DMS53 treated with DMSO at 0.1 percent for 48 hours (cell line): ENCODE data around the gene ANKMY2.
"Not testable (repeated sequence)": the region's sequence is repeated elsewhere in the genome, so short reads cannot be mapped to it uniquely, and the experiment has no call there.

Experiments
- DNase-seq: peaks from one replicate; lab custom pipeline; 2025; ENCODE audit not compliant: unreplicated experiment; lab: John Stamatoyannopoulos, UW

The ANKMY2 gene

DNA sequence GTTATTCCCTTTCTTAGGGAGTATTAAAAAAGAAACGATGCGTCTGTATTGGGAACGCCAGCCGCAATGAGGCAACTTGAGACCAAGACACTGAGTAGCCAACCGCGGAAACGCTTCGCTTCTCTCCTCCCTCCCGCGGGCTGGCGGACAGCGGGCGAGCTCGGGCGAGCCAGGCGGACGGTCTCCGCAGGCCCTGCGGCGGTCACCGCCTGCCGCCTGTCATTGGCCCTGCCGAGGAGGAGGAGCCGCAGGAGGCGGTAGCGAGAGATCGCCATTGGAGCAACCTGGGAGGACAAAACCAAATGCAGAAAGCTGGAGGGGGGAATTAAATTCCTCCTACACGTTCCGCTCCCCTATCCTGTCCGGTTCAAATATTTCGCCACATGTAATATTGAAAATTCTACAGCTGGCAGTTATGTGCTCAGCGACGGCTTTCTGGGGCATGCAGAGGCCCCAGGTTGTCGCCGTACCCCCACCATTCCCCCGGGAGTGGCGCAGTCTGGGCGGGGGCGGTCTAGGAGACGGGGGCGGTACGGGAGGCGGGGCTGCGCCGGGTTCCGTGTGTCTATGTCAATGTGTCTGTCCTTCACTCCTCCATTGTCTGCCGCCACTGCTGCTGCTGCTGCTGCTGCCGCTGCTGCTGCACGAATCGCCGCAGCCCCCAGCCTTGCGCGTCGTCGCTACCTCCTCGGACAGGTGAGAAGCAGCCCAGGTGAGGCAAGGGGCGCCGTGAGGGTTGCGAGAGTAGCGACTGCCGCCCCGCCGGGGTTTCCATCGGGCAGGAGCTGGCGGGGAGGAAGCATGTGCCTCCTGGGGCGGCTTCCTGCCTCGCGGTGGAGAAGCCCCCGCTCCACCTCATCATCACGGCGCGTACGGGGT, at the start of gene ANKMY2, which contains the start of gene BZW2:
Gene ANKMY2 (minus strand): TSS at position 162 of the 879 bp plus-strand sequence. CDS start 181 bp downstream, outside the sequence.
Gene BZW2 (plus strand): TSS at position 589 of the 879 bp plus-strand sequence. CDS start 19,263 bp downstream, outside the sequence.
- peak; percentile 93 for DNase-seq

- no peak for DNase-seq
Measured at GRCh38 chr7:16694806-16695205, 49.3 kb upstream of the ANKMY2 start.

DNA sequence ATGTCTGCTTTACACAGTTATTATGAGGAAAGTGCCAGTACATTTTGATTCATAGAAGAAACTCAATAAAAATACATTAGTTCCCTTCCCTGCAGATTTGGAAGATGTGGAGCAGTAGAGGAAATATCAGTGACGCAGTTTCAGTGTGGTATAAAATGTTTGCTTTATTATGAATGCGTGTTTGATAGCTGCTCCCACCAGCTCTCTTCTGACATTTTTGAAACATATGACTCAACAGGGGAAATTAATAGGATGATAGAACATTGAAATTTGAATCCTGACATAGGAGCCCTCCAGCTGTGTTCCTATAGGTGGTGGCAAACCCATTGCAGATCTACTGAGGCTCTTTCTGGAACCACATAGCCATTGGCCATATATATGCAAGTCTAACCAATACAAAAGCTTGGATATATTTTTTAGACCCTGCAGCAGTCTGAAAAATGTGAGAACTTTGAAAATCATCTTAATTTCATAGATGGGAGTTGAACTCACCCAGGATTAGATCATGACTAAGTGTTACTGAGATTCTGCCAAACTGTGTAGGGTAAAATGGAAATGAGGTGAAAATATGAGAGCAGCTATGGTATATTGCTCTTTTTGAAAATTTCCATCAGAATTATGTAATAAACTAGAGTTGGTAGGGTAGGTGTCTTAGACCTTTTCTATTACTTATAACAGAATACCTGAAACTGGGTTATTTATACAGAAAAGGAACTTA, 48.2 kb upstream of the ANKMY2 start:
- DNase-seq: no peak

- no peak for DNase-seq
Measured at GRCh38 chr7:16691241-16691640, 45.7 kb upstream of the ANKMY2 start.

DNA sequence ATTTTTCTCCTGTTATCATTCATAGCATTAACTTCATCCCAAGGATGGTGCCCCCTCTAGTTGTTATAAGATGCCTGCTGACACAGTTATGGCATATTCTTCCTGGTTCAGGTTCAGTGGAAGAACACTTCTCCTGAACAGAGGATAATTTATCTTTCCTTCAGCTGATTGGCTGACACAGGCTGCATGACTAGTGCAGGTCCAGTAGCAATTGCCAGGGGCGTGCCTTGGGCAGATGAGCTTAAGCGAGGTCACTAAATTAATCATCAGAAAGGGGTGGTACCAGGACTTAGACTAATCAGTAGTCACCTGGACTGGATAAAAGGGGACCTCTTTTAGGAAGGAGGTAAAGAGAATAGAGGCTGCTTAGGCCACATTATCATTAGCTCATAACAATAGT, 42.7 kb upstream of the ANKMY2 start:
- DNase-seq: no peak

- peak; percentile 49 for DNase-seq
Measured at GRCh38 chr7:16685535-16685934, 40.0 kb upstream of the ANKMY2 start.

GRCh38 chr7:16684935-16685334, 39.4 kb upstream of the ANKMY2 start:
- DNase-seq: no peak

DNA sequence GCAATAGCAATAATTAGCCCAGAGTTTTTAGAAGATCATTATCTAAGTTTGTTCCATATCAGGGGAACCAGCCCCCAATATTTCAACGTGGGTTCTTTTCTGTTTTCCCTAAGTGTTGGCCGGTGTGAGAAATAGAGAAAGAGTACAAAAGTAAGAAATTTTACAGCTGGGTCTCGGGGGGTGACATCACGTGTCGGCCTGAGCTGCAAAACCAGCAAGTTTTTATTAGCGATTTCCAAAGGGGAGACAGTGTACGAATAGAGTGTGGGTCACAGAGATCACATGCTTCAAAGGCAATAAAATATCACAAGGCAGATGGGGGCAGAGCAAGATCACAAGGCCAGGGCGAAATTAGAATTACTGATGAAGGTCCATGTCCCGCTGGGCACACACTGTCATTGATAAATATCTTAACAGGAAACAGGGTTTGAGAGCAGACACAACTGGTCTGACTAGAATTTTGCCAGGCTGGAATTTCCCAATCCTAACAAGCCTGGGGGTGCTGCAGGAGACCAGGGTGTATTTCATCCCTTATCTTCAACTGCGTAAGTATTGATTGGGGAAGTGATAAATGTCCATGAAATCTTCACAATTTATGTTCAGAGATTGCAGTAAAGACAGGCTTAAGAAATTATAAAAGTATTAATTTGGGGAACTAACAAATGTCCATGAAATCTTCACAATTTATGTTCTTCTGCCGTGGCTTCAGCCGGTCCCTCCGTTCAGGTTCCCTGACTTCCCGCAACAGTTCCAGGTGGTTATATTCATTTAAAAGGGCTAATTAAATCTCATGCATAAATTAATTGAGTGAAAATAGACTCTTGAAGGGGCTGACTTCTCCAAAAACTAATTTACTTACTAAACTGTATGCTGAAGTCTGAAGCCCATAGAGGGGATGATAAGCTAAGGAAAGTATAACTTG, 33.4 kb upstream of the ANKMY2 start:
- DNase-seq: not testable (repeated sequence)

DNA sequence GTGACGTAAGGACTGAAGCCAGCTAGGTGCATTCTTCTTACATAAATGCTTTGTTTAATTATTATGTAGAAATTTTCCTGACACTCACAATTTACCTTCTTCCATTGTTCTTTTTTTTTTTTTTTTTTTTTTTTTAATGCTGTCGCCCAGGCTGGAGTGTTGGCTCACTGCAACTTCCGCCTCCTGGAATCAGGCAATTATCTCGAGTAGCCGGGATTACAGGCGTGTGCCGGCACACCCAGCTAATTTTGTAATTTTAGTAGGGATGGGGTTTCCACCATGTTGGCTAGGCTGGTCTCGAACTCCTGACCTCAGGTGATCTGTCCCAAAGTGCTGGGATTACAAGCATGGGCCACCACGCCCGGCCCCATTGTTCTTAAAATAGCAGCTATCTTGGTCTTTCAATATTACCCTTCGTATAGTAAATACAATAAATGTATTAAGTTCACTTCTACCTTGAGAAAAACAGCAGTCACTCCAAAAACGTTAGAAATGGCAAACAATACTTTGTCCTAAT, 32.5 kb upstream of the ANKMY2 start:
- DNase-seq: no peak

- no peak for DNase-seq
Measured at GRCh38 chr7:16675277-16675676, 29.7 kb upstream of the ANKMY2 start.

GRCh38 chr7:16671811-16672210, 26.3 kb upstream of the ANKMY2 start:
- DNase-seq: no peak

DNA sequence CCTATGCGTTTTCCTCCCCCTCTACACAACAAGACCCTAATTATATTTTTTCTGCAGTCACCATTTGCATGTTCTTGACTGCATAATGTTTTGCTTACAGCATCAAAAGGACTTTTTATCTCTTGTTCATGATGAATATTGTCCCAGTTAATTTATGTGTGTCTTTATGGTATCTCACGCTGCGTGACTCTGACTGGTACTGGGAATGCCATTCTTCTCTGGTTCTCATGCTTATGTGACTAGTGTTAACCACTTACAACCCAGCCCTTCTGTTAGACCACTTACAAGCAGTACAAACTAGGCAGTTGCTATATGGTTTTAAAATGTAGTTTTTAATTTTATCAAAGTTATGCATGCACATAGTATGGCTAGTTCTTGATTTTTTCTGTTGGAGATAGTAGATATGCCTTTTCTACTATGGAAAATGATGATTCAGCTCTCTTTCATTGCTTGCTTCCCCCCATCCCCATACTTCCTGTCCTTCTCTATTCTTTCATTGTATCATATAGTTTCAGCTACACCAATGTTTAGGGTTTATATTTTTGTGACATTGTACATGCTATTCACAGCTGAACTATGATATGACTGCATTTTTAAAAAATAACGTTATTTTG, 25.3 kb upstream of the ANKMY2 start:
- DNase-seq: no peak

GRCh38 chr7:16670021-16670420, 24.5 kb upstream of the ANKMY2 start:
- no peak for DNase-seq

- DNase-seq: no peak
Measured at GRCh38 chr7:16669581-16669980, 24.0 kb upstream of the ANKMY2 start.

- no peak for DNase-seq
Measured at GRCh38 chr7:16668978-16669377, 23.4 kb upstream of the ANKMY2 start.

DNA sequence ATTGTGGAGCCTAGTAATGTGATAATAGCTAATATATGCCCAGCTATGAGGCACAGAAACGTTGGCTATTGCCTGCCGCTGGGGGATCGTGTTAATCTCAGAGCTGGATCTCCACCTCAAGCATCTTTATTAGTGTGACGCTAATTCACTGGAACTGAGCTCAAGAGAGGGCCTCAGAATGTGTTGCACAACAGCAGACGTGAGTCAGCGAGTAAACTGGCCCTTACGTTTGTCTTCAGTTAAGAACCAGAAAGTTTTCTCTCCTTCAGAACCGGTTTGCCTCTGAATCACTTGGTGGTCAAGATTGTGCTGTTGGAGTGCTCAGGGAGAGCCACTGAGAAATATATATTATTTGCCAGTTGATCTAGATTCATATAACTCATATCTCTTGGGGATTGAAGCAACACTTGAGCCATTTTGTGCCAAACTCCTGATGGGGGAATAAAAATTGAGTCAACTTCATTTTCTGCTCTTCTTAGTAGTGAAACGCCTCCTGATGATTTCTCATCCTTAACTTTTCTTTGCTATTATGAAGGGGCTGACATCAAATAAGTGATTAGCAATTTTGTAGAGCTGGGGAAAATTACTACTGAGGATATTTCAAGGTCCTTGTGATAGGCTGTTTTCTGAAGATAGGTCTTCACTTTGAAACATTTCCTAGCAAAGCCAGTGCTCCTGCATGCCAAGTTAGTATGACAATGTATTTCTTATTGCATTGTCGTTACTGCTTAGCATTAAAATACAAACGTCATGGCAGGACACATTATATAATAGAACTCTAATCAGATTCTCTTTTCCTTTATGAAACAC, 22.7 kb upstream of the ANKMY2 start:
- DNase-seq: no peak

GRCh38 chr7:16667355-16667754, 21.8 kb upstream of the ANKMY2 start:
- no peak for DNase-seq

DNA sequence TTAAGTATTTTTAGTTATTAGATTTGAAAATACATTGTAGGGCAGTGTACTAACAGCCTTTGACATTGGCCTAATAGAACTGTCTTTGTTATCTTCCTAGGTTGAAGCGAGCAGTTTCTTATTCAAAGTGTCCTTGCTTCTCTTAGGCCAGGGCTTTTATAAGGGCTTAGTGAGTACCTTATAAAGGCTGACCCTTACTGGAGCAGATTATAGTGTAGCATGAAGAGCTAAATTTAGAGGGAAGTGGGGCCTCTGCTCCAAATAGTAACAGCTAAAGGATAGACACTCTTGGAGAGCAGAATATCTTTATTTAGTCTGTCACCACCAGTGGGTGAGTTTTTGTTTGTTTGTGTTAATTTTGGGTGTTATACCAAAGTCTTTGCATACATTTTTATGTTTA, 16.4 kb upstream of the ANKMY2 start:
- DNase-seq: no peak

DNA sequence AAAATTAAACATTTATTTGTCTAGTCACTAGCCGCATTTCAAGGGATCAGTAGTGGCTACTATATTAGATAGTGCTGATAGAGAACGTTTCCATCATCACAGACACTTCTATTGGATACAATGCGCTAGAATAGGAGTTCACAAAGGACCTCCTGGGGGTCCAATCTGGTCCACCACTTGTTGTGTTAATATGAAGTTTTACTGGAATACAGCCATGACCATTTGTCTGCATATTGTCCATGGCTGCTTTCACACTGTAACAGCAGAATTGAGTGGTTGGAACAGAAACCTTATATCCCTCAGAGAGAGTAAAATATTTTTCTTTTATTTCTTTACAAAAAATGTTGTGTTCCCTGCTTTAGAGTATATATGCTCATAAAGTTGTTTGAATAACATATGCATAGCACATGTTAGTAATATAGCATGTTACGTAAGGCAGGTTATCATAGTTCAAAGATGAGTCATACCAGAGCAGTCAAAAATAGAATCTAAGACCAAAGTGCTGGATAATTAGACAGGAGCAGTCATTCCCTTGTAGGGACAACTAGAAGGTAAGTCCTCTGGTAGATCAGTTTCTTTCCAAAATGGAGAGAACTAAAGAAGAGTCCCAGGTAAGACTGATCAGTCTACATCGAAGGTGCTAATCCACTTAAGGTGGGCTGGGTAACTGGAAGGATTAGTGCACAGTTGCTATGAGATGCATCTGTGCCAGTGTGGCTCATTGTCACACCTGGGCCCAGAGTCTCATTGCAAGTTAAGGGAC, 15.3 kb upstream of the ANKMY2 start:
- peak; percentile 39 for DNase-seq
